Measurements from ENCODE around the gene SLC2A9.

SLC2A9 gene

DNA sequence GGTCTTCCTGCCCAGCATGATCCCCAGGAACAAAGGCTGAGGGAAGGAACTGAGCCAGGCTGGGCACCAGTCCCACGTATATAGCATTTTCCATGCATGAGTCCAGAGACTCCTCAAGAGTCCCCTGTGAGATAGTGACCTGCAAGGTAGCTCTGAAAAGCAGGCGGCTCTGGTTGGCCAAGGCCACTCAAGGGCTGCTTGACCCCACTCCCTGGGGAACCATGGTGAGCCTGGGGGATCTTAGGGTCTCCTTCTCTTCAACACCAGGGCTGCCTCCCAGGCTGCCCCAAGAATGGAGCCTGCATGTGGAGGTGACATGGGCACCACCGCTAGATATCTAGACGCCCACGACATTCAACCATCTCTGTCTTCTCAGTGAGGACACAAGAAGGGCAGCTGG lies 79.2 kb downstream of the SLC2A9 start:
- Histone ChIP-seq H3K4me3 (no peak overlapping the region), H3K27ac (no peak overlapping the region)

DNA sequence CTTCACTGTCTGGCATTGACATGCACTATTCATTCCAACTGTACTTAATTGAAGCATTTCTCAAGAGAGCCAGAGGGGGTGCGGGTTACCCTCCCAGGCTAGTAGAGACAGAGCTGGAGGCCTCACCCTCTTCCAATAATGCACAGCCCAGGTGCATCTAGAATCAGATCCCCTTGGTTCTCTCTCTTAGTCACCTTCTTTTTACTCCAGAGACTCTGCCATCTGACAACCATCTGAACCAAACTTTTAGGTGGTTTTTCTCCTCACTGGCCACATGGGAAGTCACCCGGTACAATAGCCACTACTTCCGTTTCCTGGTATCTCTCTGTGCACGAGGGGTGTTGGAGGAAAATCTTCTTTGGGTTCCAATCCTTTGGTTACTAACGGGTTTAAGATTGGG lies 81.3 kb downstream of the SLC2A9 start:
- Histone ChIP-seq H3K27ac (no peak overlapping the region), H3K4me3 (no peak overlapping the region)

DNA sequence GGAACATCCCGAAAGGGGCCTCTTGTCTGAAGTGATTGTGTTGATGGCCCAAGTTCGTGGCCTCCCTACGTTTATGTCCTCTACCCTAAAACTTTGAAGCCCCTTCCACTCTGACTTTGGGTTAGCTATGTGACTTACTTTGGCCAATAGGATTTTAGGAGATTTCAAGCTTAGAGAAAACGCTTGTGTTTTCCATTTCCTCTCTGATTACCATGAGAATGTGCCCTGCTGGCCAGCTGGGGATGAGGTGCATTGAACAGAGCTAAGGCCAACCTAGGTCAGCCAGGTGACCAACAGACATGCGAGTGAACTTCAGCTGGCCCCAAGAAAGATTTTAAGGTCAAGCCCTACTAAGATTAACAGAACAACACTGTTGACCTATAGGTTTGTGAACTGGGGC lies 82.4 kb downstream of the SLC2A9 start:
- no peak overlapping the region for H3K27ac ChIP-seq
- H3K4me3 ChIP-seq, result no peak overlapping the region

DNA sequence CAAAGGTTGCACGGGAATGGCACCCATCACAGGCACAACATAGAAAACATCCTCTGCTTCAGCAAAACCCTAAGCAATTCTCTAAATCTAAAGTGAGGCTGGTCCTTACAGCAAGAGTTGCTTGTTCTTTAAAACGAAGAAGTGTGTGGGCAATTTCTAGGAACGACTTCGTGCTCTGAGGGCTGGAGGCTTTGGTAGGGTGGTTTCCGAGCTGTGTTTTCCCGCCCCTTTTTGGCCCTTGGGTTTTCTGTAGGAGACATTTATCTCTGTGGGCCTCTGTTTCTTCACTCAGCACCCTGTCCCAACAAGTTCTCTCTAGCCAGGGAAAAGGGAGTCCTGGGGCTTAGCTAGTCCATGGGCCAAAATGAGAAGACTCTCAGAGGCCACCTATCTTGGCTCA lies 84.2 kb downstream of the SLC2A9 start:
- H3K27ac ChIP-seq, result no peak overlapping the region
- H3K4me3 ChIP-seq, result no peak overlapping the region

DNA sequence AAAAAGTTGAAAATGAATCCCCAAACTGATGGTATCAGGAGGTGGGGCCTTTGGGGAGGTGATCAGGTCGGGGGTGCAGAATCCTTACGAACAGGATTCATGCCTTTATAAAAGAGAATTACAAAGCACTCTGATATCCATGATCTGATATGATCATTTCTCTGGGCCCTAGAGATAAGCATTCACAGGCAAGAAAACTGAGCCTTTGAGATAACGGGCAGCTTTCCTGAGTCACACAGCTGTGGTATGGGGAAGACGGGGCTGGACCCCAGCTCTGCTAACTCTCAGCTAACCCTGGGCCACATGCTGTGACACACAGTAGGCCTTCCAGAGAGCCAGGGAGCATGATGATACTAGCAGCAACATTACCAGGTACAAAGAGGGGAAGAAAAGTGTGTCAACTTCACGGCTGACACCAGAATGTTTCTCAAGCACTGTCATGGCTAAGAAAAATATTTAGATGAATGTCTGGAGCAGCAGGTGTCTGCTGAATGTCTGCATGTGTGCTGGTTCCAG lies 85.1 kb downstream of the SLC2A9 start:
- H3K27ac ChIP-seq, result no peak overlapping the region
- H3K4me3 ChIP-seq, result no peak overlapping the region

DNA sequence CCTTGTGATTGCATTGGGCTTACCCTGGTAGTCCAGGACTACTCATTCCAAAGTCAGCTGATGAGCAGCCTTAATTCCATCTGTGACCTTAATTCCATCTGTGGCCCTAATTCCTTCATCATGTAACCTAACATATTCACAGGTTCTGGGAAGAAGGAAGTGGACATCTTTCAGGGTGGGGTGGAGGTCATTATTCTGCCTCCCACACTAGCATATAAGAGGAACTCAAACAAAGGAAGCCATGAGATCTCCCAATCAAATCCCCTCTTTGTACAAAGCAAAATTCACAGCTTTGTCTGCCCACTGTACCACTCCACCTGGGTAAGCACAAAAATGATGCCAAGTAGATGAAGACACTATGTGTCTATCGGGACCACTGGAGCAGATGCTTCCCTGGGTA lies 87.3 kb downstream of the SLC2A9 start:
- H3K27ac ChIP-seq, result no peak overlapping the region
- H3K4me3 ChIP-seq, result no peak overlapping the region

DNA sequence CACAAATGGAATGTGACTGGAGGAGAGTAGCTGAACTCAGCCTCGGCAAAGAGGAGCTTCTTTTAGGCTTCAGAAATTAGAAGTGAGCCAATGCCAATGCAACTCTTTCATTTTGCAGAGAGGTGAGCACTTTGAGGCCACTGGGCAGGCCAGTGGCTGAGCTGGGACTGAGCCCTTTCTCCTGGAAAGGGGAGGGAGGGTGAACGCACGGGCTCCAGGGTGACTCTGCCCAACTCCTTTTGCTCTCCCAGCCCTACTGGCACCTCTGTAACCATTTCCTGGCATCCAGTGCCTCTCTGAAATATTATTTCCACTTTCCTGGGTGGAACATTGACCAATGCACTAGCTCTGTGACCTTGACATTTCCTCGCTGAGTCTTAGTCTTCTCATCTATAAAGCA lies 88.1 kb downstream of the SLC2A9 start:
- Histone ChIP-seq H3K4me3 (no peak overlapping the region), H3K27ac (no peak overlapping the region)

DNA sequence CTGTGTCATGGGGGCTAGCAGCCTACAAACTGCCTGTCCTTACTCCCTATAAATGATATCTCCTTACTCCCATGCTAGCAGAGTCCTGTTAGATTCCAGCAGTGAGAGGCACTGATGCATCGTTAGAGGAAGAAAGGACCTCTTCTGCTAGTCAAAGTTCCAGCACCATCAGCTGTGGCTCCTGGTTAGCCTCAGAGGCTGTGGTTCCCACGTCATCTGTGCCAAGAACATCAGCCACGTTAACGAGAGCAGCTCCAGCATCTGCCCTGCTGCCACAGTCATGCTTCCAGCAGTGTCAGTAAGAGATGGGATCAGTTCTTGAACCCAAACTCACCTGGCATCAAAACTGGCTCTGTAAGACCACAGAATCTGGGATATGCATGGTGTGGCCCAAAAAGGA lies 88.5 kb downstream of the SLC2A9 start:
- no peak overlapping the region for H3K4me3 ChIP-seq
- H3K27ac ChIP-seq, result no peak overlapping the region

DNA sequence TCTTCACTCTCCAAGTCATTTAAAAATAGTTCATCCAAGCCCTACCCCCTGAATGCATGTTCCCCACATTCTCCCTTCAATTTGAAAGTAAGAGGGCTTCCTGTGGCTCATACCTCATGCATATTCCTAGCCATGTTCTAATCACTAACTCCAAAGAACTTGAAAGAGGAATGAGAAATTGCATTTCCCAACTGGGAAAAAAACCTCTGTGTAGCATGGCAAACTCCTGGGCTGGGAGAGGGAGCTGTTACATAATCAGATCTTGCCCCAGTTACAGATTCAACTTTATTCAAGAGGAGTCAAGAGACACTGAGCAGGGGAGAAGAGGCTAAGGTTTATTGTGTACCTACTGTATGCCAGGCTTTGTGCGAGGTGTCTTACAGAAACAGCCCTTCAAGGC lies 90.2 kb downstream of the SLC2A9 start:
- H3K27ac ChIP-seq, result no peak overlapping the region

DNA sequence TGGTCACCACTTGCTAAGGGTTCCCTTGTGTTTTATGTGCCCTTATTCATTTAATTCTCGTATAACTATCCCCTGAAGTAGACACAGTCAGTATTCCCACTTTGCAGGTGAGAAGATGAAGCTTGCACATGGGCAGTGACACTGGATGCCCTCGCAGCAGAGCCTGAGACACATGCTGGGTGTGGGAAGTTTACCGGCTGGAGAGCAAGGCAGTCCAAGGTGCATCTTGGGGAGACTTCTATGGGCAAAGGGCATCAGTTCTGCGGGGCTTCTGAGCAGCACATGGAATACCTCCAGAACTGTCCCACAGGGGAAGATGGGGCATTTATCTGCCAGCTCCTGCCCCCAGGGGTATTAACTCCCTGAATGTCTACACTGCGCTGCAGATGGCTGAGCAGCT lies 92.2 kb downstream of the SLC2A9 start:
- Histone ChIP-seq H3K27ac (no peak overlapping the region), H3K4me3 (no peak overlapping the region)

More for the DNA sequence above, 90.2 kb downstream of the SLC2A9 start:
- no peak overlapping the region for H3K4me3 ChIP-seq

DNA sequence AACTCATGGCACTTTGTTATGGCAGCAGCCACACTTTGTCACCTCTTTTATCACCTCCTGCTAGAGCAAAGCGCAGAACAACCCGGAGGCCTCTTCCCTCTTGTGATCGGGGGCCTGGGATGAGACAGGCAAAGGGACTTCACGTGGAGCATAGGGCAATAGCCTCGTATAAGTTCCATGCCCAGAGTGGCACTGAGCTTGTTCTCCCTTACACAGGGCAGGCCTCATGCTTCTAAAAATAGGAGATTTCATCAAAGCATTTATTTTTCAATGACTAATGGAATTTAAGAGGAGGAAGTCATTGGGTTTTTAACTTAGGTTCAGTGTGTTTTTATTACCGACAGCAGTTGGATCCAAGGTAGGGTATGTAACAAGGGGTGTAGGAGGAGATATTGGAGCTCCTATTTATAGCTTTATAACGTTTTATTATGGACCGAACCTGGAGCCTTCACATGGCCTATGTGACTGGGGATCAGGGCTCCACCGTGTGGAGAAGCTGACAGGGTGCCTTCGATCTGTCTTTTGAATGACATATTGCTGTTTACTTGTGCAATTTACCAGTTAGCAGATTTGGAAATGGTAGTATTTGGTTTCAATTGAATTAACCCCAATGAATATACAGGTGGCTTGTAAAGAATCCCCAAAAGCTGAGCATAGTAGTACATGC lies 93.8 kb downstream of the SLC2A9 start:
- Histone ChIP-seq H3K4me3 (no peak overlapping the region), H3K27ac (no peak overlapping the region)

DNA sequence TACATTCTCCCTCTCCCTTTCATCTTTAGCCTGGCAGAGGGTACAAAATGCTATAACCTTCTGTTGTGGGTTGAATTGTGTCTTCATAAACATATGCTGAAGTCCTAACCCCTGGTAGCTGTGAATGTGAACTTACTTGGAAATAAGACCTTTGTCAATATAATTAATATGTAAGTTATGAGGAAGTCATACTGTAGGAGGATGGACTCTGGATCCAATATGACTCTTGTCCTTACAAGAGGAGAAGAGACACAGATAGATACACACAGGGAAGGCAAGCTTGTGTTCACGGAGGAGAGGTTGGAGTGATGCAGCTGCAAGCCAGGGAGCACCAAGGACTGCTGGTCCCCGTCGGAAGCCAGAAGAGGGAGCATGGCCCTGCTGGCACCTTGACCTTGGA lies 94.7 kb downstream of the SLC2A9 start:
- H3K27ac ChIP-seq, result no peak overlapping the region
- H3K4me3 ChIP-seq, result no peak overlapping the region

DNA sequence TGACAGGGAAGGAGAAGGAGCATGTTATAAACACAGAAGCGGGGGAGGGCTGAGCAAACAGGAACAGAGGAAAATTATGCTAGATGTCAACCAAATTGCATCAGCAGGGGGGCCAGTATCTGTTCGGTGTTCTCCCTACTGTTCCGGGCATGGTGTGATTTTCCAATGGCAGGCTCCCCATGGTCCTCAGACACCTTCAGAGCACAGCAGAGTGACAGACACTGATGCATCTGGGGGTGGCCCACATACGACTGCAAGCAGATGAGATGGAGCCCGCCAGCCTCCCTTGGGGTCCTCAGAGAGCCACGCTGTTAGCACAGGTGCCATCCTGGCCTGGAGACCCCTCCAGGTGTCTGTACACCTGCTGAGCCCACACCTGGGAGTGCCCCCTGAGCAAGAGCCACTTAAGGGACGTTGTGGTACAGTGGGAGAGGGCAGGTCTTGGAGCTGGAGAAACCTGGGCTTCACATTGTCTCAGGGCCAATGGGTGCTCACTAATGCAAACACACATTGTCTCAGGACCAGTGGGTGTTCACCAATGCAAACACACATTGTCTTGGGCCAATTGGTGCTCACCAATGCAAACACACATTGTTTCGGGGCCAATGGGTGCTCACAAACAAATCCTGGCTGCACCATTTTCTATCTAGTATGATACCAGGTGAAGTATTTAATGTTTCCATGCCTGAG lies 95.4 kb downstream of the SLC2A9 start:
- Histone ChIP-seq H3K27ac (no peak overlapping the region), H3K4me3 (no peak overlapping the region)

DNA sequence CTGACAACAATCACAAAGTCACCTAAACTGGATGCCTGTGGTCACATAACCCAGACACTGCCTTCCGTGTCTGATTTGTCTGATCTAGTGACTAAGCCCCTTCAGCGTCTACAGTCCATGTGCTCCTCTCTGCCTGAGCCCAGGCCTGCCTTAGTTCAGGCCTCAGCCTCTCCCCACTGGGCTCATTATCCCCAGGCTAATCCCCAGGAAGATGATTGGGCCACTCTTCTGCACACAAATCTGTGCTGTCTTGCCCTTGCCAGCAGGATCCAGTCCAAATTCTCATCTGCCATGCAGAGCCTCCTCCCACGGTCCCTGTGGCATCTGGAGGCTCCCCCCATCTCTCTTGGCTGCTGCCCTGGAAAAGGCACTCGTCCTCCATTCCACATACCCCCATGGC lies 96.5 kb downstream of the SLC2A9 start:
- no peak overlapping the region for H3K4me3 ChIP-seq
- no peak overlapping the region for H3K27ac ChIP-seq

DNA sequence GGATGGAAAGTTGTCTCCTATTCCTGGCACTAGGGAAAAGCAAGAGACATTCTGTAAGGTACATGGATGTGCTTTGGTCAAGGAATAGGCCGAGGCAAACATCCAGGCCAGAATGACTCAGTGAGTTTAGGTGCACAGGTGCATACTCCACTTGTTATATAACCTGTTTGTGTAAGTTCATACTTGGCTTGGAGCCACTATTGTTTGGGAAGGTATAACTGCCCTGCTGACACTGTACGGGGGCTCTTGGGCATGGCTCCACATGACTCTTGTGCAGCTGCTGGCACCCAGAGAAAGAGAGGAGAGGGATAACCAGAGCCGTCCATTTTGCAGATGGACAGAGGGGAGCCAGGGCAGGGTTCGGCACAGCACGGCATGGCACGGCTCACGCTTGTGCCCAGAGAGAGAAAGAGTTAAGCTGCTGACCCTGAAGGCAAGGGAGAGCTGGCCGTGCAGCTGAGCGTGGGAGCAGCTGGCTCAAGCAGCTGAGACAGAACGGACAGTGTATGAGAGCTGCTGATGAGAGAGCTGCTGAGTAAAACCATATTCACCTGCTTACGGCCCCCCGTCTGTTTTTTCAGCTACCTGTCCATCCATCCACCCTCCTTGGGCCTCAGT lies 98.0 kb downstream of the SLC2A9 start:
- H3K27ac ChIP-seq, result no peak overlapping the region
- no peak overlapping the region for H3K4me3 ChIP-seq

DNA sequence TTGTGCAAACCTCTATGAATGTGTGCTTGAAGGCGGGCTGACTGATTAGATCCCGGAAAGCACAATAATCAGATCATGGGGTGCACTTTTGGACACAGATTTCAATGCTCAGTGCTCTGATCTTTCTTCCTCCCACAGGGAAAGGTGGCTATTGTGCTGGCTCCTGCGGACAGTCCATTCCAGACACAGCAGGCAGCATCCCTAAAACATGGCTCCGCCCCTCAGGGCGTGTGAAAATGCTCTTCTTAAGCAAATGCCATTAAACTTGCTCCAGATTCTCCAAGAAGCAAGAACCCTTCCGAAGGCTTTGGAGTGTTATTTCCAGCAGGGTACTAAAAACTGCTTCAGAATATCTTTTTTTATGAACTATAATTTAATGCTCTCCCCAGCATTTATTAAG lies 100.0 kb downstream of the SLC2A9 start:
- H3K27ac ChIP-seq, result no peak overlapping the region
- H3K4me3 ChIP-seq, result no peak overlapping the region

DNA sequence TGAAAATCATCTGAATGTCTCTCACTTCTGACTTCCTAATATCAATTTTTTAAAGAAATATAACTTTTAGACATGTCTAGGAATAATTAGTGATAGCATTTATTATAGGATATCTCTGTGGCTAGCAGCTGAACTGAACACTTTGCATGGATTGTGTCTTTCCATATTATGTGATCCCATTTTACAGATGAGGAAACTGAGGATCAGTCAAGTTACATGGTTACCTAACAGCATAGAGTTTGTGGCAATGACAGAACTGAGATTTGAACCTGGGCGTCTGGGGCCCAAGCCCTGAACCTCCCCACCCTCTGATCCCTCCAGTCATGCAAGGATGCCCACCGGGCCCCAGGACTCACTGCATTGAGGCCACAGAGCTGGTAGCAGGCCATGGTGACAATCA lies 101.3 kb downstream of the SLC2A9 start:
- Histone ChIP-seq H3K4me3 (no peak overlapping the region), H3K27ac (no peak overlapping the region)

DNA sequence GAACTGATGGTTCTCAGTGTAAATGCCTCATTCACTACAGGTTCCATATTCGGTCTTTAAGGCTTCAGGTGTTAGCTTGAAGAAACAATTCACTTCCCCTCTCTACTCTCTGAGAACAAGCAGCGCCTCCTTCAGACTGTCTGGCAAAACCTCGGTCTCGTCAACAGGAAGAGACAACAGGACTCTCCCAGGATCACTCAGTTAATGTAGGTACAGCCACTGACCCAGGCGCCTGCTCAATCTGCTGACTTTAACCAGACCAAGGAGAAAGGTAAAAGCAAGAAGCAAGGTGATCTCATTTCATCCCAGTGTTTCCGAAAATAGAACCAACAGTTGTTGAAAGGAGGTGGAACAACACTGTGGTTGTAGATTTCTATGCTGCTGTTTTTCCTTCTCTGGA lies 102.2 kb downstream of the SLC2A9 start:
- H3K4me3 ChIP-seq, result no peak overlapping the region
- H3K27ac ChIP-seq, result no peak overlapping the region

DNA sequence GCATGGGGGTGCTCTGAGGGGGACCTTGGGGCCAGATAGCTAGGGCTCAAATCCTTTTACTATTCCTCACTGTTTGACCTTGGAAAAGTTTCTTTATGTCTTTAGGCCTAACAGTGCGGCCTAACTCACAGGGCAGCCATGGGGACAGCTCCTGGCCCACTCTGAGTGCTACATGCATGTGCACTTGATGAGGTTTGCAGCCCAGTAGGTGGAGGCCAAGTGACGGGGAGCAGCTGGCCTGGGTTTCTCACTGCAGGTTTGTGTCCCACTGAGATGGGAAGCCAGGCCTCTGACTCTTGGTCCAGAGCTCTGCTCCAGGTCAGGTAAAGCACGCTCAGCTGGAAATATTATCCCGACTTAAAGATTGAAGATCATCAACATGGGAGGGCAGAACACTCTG lies 102.8 kb downstream of the SLC2A9 start:
- Histone ChIP-seq H3K4me3 (no peak overlapping the region), H3K27ac (no peak overlapping the region)

DNA sequence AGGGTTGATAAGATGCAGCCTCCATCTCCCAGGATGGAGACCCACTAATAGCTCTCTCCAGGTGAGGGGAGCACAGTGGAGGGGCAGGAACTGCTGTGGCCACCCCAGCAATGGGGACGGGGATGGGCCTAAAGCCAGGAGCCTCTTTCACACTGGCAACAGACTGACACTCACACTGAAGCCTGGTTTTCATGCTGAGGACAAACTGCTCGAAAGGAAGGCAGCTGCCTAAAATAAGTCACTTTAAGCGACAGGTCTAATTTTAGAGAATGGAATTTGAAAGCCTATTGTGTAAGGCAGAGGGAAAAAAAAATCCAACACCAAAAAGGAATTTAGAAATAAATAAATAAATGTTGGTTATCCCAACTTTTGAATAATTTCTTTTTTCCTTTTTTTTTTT lies 104.4 kb downstream of the SLC2A9 start:
- H3K4me3 ChIP-seq, result no peak overlapping the region
- H3K27ac ChIP-seq, result no peak overlapping the region

DNA sequence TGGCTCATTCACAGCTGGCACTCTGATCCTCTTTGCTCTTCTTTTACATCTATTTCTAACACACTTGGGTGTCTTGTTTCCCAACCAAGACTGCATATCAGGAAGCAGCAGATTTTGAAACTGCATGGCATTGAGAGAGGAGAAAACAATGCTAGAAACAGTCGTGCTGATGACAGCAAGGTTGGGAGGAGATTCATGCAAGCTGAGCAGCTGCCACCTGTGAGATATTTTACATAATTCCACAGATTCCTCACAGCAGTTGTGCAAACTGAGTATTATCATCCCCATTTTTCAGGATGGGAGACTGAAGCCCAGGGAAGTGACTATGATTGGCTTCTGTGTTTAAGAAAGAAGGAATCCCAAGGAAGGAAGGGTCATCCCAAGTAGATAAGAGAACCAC lies 105.0 kb downstream of the SLC2A9 start:
- Histone ChIP-seq H3K27ac (no peak overlapping the region), H3K4me3 (no peak overlapping the region)

Measured in skin epidermis (tissue), 12 donors.